ENCODE results near the gene KLF1. TPM values are rescaled to one million over a fixed set of nuclear protein-coding genes. Genes with fewer than 3 reads are reported as not detected.

Gene KLF1
- total RNA-seq, 1 donor from 2014 or later = 0.80 TPM

DNA sequence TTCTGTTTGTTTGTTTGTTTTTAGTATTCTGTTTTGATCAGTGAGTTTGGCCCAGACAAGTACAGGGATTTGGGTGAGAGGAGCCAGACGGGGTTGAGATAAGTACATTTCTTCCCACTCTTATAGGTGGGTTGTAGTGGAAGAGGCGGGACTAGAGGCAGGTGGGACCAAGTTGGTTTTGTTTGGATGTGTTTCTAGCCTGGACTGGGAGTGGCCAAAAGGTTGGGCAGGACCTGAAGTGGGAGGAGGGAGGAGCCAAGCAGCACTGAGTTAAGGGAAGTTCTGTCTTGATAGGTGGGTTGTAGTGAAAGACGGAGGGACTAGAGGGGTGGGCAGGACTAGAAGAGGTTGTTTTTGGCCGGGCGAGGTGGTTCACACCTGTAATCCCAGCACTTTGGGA, 14.7 kb downstream of the KLF1 start:
- Mint-ChIP-seq H3K27ac (no peak overlapping the region), H3K4me1 (ENCODE audit: low read depth) (no peaks in the 10 kb centered on the region), H3K9me3 (no peaks in the 10 kb centered on the region), H3K36me3 (ENCODE audit: low read depth) (peaks cover 17% of the 10 kb centered on the region), H3K27me3 (ENCODE audit: insufficient read depth) (no peaks in the 10 kb centered on the region), H3K4me3 (no peak overlapping the region)
- intact Hi-C loops (cut with micrococcal nuclease) = no loop called here
- DNase-seq (ENCODE audit: low spot score) = no peak

DNA sequence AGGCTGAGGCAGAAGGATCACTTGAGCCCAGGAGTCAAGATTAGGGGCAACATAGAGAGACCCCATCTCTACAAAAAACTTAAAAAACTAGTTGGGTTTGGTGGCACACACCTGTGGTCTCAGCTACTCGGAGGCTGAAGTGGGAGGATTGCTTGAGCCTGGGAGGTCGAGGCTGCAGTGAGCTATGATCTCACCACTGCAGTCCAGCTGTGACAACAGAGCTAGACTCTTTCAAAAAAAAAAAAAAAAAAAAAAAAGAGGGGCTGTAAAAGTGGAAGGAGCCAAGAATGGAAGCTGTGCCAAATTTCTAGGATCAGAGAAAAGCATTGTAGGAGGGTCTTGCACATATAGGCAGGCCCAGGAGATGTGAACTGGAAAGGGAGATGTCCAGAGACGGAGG, 15.3 kb downstream of the KLF1 start:
- Mint-ChIP-seq H3K27ac (no peak overlapping the region), H3K36me3 (ENCODE audit: low read depth) (peaks cover 15% of the 10 kb centered on the region), H3K9me3 (no peaks in the 10 kb centered on the region), H3K4me3 (no peak overlapping the region), H3K27me3 (ENCODE audit: insufficient read depth) (no peaks in the 10 kb centered on the region), H3K4me1 (ENCODE audit: low read depth) (no peaks in the 10 kb centered on the region)
- intact Hi-C loops (cut with micrococcal nuclease) = no loop called here
- DNase-seq (ENCODE audit: low spot score) = no peak

DNA sequence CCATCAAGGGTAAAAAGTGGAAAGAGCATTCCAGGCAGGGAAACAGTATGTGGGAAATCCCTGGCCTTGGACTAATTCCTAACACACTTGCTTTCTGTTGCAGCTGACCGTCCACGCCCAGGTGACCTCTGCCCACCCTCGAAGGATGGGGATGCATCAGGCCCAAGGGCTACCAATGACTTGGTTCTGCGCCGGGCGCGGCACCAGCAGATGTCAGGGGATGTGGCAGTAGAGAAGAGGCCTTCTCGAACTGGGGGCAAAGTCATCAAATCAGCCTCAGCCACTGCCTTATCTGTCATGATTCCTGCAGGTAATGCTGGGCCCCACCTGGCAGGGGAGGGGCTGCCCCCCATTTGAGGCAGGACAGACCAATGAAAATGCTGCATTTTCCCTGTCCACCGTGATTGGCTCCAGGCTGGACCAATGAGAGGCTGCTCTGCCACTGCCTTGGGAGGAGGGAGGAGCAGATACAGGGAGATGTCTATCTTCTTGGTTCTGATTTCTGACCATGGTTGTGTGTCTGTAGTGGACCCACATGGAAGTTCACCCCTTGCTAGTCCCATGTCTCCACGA, 18.4 kb downstream of the KLF1 start:
- no peaks in the 10 kb centered on the region for H3K9me3 Mint-ChIP-seq
- no peaks in the 10 kb centered on the region for H3K27me3 Mint-ChIP-seq (ENCODE audit: insufficient read depth)
- H3K4me3 Mint-ChIP-seq = no peak overlapping the region
- H3K27ac Mint-ChIP-seq = no peak overlapping the region
- peaks cover 8% of the 10 kb centered on the region for H3K36me3 Mint-ChIP-seq (ENCODE audit: low read depth)
- no peak for DNase-seq (ENCODE audit: low spot score)
- intact Hi-C loops (cut with micrococcal nuclease) = no loop called here
- no peaks in the 10 kb centered on the region for H3K4me1 Mint-ChIP-seq (ENCODE audit: low read depth)

DNA sequence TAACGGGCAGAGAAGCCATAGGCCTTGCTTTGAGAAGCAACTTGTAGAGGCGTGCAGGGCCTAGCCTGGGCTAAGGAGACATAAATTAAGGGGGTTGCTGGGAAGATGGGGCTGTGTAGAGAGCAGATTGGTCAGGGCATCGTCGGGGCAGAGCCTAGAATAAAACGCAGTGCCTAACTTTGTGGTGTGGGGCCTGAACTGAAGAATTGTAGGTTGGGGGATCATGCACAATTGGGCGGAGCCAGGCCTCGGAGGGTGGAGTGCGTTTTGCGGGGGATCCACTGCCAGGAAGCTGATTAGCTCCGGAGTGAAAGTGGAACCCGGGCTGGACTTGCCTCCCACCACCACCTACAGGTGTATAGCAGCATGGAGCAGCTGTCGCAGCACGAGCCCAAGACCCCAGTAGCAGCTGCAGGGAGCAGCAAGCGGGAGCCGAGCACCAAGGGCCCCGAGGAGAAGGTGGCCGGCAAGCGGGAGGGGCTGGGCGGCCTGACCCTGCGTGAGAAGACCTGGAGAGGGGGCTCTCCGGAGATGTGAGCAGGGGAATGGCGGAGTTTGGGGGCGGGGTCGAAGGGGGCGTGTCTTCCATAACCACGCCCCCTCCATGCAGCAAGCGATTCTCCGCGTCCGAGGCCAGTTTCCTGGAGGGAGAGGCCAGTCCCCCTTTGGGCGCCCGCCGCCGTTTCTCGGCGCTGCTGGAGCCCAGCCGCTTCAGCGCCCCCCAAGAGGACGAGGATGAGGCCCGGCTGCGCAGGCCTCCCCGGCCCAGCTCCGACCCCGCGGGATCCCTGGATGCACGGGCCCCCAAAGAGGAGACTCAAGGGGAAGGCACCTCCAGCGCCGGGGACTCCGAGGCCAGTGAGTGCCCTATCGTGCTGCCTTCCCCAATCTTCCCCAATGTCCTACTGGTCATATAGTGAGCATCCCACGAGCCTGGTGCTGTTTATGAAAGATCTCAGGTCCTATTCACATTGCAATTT, 19.6 kb downstream of the KLF1 start:
- intact Hi-C loops (cut with micrococcal nuclease) = loop anchor here (2.0 kb wide), 2 partner anchors 13 to 27 kb away; partner anchors contain the start of gene DNASE2
- peak; percentile 68 for DNase-seq (ENCODE audit: low spot score)
- no peaks in the 10 kb centered on the region for H3K9me3 Mint-ChIP-seq
- H3K36me3 Mint-ChIP-seq (ENCODE audit: low read depth) = peaks cover 3% of the 10 kb centered on the region
- H3K4me1 Mint-ChIP-seq (ENCODE audit: low read depth) = no peaks in the 10 kb centered on the region
- peak overlapping the region; percentile 76 for H3K4me3 Mint-ChIP-seq
- H3K27me3 Mint-ChIP-seq (ENCODE audit: insufficient read depth) = peaks cover 3% of the 10 kb centered on the region
- peak overlapping the region; percentile 40 for H3K27ac Mint-ChIP-seq

DNA sequence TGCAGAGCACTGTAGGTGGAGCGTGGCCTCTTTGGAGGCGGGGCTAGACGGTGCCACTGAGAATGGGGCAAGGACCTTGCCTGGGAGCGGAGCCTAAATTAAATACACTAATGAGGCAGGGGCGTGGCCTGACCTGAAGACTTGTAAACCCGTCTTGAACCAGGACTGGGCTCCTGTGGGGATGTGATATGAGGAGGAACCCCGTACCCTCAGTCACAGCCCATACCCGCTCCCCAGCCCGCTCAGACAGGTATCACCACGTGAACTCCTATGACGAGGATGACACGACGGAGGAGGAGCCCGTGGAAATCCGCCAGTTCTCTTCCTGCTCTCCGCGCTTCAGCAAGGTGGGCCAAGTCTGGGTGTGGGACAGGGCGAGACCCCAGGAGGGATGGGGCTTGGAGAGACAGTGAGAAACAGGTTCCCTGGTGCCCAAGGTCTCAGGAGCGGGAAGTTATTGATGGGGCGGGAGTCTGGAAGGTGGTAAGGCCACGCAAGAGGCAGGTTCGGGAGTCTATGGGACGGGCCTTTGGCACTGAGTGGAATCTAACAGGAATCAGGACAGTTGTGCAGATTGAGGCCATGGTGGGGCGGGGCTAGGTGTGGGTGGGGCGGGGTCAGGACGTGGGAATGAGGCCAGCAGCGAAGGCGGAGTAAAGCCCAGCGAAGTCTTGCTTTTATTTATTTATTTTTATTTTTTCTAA, 20.4 kb downstream of the KLF1 start:
- peaks cover 3% of the 10 kb centered on the region for H3K27me3 Mint-ChIP-seq (ENCODE audit: insufficient read depth)
- intact Hi-C loops (cut with micrococcal nuclease) = loop anchor here (2.0 kb wide), 2 partner anchors 14 to 26 kb away; partner anchors contain the start of gene DNASE2
- no peaks in the 10 kb centered on the region for H3K9me3 Mint-ChIP-seq
- no peaks in the 10 kb centered on the region for H3K4me1 Mint-ChIP-seq (ENCODE audit: low read depth)
- peak overlapping the region; percentile 58 for H3K4me3 Mint-ChIP-seq
- no peak for DNase-seq (ENCODE audit: low spot score)
- peak overlapping the region; percentile 34 for H3K27ac Mint-ChIP-seq
- H3K36me3 Mint-ChIP-seq (ENCODE audit: low read depth) = no peaks in the 10 kb centered on the region

DNA sequence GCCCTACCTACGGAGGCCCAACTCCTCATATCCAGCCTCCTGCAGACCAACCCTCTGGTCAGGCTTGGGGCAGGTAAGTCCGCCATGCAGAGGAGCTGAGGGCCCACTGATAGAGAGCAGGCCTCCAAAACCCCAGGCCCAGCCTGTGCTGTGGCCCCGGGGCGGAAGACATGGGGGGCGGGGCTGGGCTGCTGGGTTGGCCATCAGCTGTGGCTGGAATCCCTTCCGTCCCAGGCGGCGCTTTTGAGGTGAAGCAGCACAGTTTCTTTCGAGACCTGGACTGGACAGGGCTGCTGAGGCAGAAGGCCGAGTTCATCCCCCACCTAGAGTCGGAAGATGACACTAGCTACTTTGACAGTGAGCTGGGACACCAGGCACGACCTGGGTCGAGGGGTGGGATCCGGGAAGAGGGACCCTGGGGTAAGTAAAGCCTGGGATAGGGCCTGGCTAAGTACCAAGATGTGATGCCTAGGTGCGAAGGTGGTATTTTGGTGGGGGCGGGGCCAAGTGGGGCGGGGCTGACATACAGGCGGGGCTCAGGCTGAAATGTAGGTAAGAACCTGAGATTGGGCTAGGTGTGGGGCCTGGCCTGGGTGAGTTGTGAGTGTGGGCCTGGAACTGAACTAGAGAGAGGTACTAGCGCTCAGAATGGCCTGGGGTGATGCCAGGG, 21.1 kb downstream of the KLF1 start:
- no peak overlapping the region for H3K4me3 Mint-ChIP-seq
- intact Hi-C loops (cut with micrococcal nuclease) = loop anchor here (2.0 kb wide), 2 partner anchors 15 to 25 kb away; partner anchors contain the start of gene DNASE2
- H3K4me1 Mint-ChIP-seq (ENCODE audit: low read depth) = no peaks in the 10 kb centered on the region
- no peak overlapping the region for H3K27ac Mint-ChIP-seq
- H3K36me3 Mint-ChIP-seq (ENCODE audit: low read depth) = no peaks in the 10 kb centered on the region
- H3K9me3 Mint-ChIP-seq = no peaks in the 10 kb centered on the region
- H3K27me3 Mint-ChIP-seq (ENCODE audit: insufficient read depth) = peaks cover 3% of the 10 kb centered on the region
- DNase-seq (ENCODE audit: low spot score) = no peak

DNA sequence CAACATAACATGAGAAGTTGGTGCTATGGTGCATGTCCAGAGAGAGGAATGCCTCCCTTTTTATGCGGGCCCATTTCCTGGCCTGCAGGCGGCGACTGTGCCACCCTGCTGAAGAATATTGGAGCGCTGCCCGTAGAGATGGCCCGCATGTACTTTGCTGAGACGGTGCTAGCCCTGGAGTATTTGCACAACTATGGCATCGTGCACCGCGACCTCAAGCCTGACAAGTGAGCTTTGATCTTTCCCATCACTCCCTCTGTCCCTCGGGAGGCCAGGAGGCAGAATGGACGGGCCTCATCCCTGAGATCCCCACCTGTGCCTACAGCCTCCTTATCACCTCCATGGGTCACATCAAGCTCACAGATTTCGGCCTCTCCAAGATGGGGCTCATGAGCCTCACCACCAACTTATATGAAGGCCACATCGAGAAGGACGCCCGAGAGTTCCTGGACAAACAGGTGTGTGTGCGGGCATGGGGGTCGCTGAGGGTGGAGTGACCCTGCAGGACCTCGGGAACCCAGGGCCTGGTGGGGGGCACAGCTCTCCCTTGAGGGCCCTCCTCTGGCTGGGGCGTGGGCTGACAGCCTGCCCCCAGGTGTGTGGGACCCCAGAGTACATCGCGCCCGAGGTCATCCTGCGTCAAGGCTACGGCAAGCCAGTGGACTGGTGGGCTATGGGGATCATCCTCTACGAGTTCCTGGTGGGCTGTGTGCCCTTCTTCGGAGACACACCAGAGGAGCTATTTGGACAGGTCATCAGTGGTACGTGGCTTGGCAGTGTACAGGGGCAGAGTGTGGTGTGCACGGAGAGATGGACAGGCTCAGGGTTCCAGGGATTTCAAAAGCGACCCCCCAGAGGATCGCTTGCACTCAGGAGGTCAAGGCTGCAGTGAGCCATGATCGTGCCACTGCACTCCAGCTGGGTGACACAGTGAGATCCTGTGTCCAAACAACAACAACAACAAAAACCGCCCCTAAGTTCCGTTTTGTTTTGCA, 22.0 kb downstream of the KLF1 start:
- DNase-seq (ENCODE audit: low spot score) = no peak
- H3K9me3 Mint-ChIP-seq = no peaks in the 10 kb centered on the region
- no peaks in the 10 kb centered on the region for H3K4me1 Mint-ChIP-seq (ENCODE audit: low read depth)
- no peaks in the 10 kb centered on the region for H3K36me3 Mint-ChIP-seq (ENCODE audit: low read depth)
- H3K4me3 Mint-ChIP-seq = no peak overlapping the region
- peaks cover 5% of the 10 kb centered on the region for H3K27me3 Mint-ChIP-seq (ENCODE audit: insufficient read depth)
- H3K27ac Mint-ChIP-seq = no peak overlapping the region
- intact Hi-C loops (cut with micrococcal nuclease) = no loop called here

DNA sequence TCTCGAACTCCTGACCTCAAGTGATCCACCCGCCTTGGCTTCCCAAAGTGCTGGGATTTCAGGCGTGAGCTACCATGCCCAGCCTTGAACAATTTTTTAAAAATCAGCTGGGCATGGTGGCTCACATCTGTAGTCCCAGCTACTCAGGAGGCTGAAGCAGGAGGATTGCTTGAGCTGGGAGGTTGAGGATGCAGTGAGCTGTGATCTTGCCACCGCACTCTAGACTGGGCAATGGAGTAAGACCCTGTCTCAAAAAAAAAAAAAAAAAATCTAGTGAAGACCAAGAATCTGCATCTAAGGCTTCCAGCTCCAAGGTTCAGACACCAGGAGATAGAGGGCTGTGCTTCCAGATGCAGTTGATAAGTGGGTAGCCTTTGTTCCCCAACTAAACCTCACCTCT, 22.9 kb downstream of the KLF1 start:
- Mint-ChIP-seq H3K27me3 (ENCODE audit: insufficient read depth) (peaks cover 5% of the 10 kb centered on the region), H3K9me3 (no peaks in the 10 kb centered on the region), H3K4me3 (no peak overlapping the region), H3K4me1 (ENCODE audit: low read depth) (no peaks in the 10 kb centered on the region), H3K27ac (no peak overlapping the region), H3K36me3 (ENCODE audit: low read depth) (no peaks in the 10 kb centered on the region)
- DNase-seq (ENCODE audit: low spot score) = no peak
- intact Hi-C loops (cut with micrococcal nuclease) = no loop called here

DNA sequence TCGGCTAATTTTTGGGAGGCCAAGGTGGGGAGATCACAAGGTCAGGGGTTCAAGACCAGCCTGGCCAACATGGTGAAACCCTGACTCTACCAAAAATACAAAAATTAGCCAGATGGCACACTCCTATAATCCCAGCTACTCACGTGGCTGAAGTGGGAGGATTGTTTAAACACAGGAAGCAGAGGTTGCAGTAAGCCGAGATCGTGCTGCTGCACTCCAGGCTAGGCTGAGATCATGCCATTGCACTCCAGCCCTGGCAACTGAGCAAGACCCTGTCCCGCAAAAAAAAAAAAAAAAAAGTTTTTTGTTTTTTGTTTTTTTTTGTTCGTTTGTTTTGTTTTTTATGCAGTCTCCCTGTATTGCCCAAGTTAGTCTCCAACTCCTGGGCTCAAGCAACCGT, 27.5 kb downstream of the KLF1 start:
- intact Hi-C loops (cut with micrococcal nuclease) = no loop called here
- Mint-ChIP-seq H3K36me3 (ENCODE audit: low read depth) (no peaks in the 10 kb centered on the region), H3K4me1 (ENCODE audit: low read depth) (no peaks in the 10 kb centered on the region), H3K27me3 (ENCODE audit: insufficient read depth) (peaks cover 7% of the 10 kb centered on the region), H3K27ac (no peak overlapping the region), H3K4me3 (no peak overlapping the region), H3K9me3 (no peaks in the 10 kb centered on the region)
- DNase-seq (ENCODE audit: low spot score) = no peak

DNA sequence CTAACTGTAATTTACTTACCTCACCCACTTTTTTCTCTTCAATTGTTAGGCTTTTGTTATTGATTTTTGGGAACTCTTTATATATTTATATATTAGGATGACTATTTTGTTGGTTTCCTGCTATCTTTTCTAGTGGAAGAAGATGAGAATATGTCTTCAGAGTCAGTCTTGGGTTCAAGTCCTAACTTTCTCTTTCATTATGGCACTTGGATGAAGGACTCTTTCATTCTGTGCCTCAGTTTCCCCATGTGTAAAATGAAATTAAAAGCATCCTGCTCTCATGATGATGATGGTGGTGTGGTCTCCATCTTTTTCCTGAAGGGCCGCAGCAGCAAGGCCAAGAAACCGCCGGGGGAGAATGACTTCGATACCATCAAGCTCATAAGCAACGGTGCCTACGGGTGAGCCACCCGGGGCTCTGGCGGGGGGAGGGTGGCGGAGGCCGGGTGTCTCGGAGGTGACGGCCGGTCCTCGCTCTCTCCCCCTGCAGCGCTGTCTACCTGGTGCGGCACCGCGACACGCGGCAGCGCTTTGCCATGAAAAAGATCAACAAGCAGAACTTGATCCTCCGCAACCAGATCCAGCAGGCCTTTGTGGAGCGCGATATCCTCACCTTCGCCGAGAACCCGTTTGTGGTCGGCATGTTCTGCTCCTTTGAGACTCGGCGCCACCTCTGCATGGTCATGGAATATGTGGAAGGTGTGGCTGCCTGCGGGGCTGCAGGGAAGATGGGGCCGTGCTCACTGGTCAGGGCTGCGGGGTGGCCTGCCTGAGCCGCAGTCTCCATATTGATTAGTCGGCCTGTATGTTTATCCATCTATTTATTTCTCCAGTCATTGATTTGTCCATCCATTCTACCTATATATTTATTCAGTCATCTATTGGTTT, 28.7 kb downstream of the KLF1 start:
- no peaks in the 10 kb centered on the region for H3K36me3 Mint-ChIP-seq (ENCODE audit: low read depth)
- no peak overlapping the region for H3K27ac Mint-ChIP-seq
- no peaks in the 10 kb centered on the region for H3K4me1 Mint-ChIP-seq (ENCODE audit: low read depth)
- intact Hi-C loops (cut with micrococcal nuclease) = no loop called here
- H3K9me3 Mint-ChIP-seq = no peaks in the 10 kb centered on the region
- DNase-seq (ENCODE audit: low spot score) = no peak
- no peak overlapping the region for H3K4me3 Mint-ChIP-seq
- H3K27me3 Mint-ChIP-seq (ENCODE audit: insufficient read depth) = peaks cover 7% of the 10 kb centered on the region

DNA sequence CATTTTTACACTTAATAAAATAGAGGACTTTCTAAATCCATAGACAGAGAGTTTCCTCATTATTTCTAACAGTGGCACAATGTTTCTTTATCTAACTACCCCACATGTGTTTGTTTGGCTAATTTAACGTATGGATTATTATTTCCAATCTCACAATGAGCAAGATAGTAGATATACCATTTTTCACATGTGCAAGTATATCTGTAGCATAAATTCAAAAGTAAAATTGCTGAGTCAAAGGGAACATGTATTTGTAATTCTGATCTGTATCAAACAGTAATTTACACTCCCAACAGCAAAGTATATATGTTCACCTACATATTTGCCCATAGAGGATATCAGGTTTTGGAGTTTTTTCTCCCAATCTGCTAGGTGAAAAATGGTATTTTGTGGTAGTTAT, 30.3 kb downstream of the KLF1 start:
- no peak for DNase-seq (ENCODE audit: low spot score)
- peaks cover 4% of the 10 kb centered on the region for H3K27me3 Mint-ChIP-seq (ENCODE audit: insufficient read depth)
- H3K9me3 Mint-ChIP-seq = no peaks in the 10 kb centered on the region
- H3K4me3 Mint-ChIP-seq = no peak overlapping the region
- H3K4me1 Mint-ChIP-seq (ENCODE audit: low read depth) = no peaks in the 10 kb centered on the region
- H3K36me3 Mint-ChIP-seq (ENCODE audit: low read depth) = no peaks in the 10 kb centered on the region
- intact Hi-C loops (cut with micrococcal nuclease) = no loop called here
- no peak overlapping the region for H3K27ac Mint-ChIP-seq
